HCT116 (cell line): ENCODE results near the gene KAZN. TPM values are rescaled to one million over a fixed set of nuclear protein-coding genes. Genes with fewer than 3 reads are reported as not detected.

Source experiments
- ATAC-seq: fragments of 200-7000 bp; cut with Tn5 transposase; 2 replicates; pipeline ENCODE4 v1.9.1; 2020; ENCODE audit warnings: mild to moderate bottlenecking, moderate library complexity
- BruUV-seq: library from RNA; stranded (reverse); fragments of 400-500 nt; replicated peaks from 2 replicates; lab custom pipeline; 2021; lab: Mats Ljungman, UMichigan
- CTCF ChIA-PET: fragments of 300-600 bp; sonication (Branson Sonifier 250); formaldehyde crosslinking; loops from one replicate; lab custom pipeline; 2021; ENCODE audit warnings: antibody characterized with exemption; lab: Charles Lee
- POLR2A ChIA-PET: fragments of 300-600, 350-600 bp; sonication (Branson Sonifier 250); formaldehyde crosslinking; loops from one replicate; lab custom pipeline; 2021; ENCODE audit warnings: antibody characterized with exemption; lab: Charles Lee
- RAD21 ChIA-PET, 2 experiments: fragments of 300-600 bp; sonication (Branson Sonifier 250); formaldehyde crosslinking; loops; one replicate each; lab custom pipeline; 2023; ENCODE audit warnings: low total read pairs in 2 of 2; ENCODE audit not compliant: uncharacterized antibody in 2 of 2, unreplicated experiment in 2 of 2, low non-redundant PET in 1 of 2; lab: Charles Lee
- DNase-seq: peaks from one replicate; pipeline ENCODE4 v3.0.0-alpha.2; 2010; ENCODE audit warnings: low read depth, low spot score
- H2AFZ ChIP-seq: fragments of 200-600 bp; shearing (Covaris generic), sonication (generic); 2 replicates; pipeline ENCODE4 v1.6.1; 2017; ENCODE audit warnings: low read depth, mixed run types, mixed read lengths, antibody characterized with exemption, low read length; ENCODE audit not compliant: poor library complexity, severe bottlenecking
- H3K27ac ChIP-seq: 2 replicates; pipeline ENCODE4 v1.5.1; 2012; ENCODE audit warnings: low read depth, low read length
- H3K27me3 ChIP-seq: fragments of 200-600 bp; sonication (generic); 2 replicates; pipeline ENCODE4 v1.6.1; 2016; ENCODE audit warnings: mixed run types, low read length, mixed read lengths; ENCODE audit not compliant: insufficient read depth
- H3K36me3 ChIP-seq, 2 experiments: fragments of 200-500 bp in 1 of 2; fragments of 200-600 bp in 1 of 2; sonication (Bioruptor generic) in 1 of 2; sonication (generic) in 1 of 2; 2 replicates each; pipeline versions ENCODE4 v1.5.1 to v1.6.1; 2014 to 2016; ENCODE audit warnings: low read length in 2 of 2, inconsistent platforms in 1 of 2, mixed read lengths in 1 of 2, mixed run types in 1 of 2; ENCODE audit not compliant: insufficient read depth in 2 of 2, control insufficient read depth in 1 of 2
- H3K4me1 ChIP-seq, 2 experiments: fragments of 200-600 bp in 1 of 2; sonication (generic) in 1 of 2; 2 replicates each; pipeline versions ENCODE4 v1.5.1 to v1.6.1; 2012 to 2017; ENCODE audit warnings: low read length in 2 of 2, inconsistent platforms in 1 of 2, mild to moderate bottlenecking in 1 of 2, mixed read lengths in 1 of 2, mixed run types in 1 of 2, moderate library complexity in 1 of 2; ENCODE audit not compliant: insufficient read depth in 2 of 2, control insufficient read depth in 1 of 2
- H3K4me2 ChIP-seq: fragments of 200-600 bp; sonication (generic); 2 replicates; pipeline ENCODE4 v1.6.1; 2017; ENCODE audit warnings: mixed run types, low read length, mixed read lengths
- H3K4me3 ChIP-seq, 2 experiments: fragments of 200-600 bp in 1 of 2; sonication (generic) in 1 of 2; replicated peaks in 1 of 2; 2 replicates each; pipeline ENCODE4 v1.5.1; 2011 to 2016; ENCODE audit warnings: low read length in 2 of 2, control low read depth in 1 of 2, low read depth in 1 of 2, mild to moderate bottlenecking in 1 of 2, mixed read lengths in 1 of 2, mixed run types in 1 of 2
- H3K79me2 ChIP-seq: fragments of 200-600 bp; sonication (generic); 2 replicates; pipeline ENCODE4 v1.6.1; 2017; ENCODE audit warnings: mild to moderate bottlenecking, mixed run types, low read length, moderate library complexity, mixed read lengths; ENCODE audit not compliant: insufficient read depth
- H3K9ac ChIP-seq: fragments of 200-600 bp; sonication (generic); 2 replicates; pipeline ENCODE4 v1.6.1; 2016; ENCODE audit warnings: low read length, mixed read lengths
- H3K9me2 ChIP-seq: fragments of 200-600 bp; sonication (generic), shearing (Covaris generic); 2 replicates; pipeline ENCODE4 v1.6.1; 2017; ENCODE audit warnings: mixed run types, mild to moderate bottlenecking, moderate library complexity; ENCODE audit not compliant: insufficient read depth
- H3K9me3 ChIP-seq, 2 experiments: fragments of 200-500 bp in 1 of 2; fragments of 200-600 bp in 1 of 2; sonication (Bioruptor generic) in 1 of 2; sonication (generic) in 1 of 2; 2 replicates each; pipeline ENCODE4 v1.6.1; 2014 to 2017; ENCODE audit warnings: low read length in 2 of 2, mixed read lengths in 2 of 2, inconsistent platforms in 1 of 2, low read depth in 1 of 2, mild to moderate bottlenecking in 1 of 2, mixed run types in 1 of 2, moderate library complexity in 1 of 2; ENCODE audit not compliant: control insufficient read depth in 1 of 2, insufficient read depth in 1 of 2
- H4K20me1 ChIP-seq: fragments of 200-600 bp; sonication (generic), shearing (Covaris generic); 2 replicates; pipeline ENCODE4 v1.6.1; 2017; ENCODE audit warnings: mixed run types, mild to moderate bottlenecking, moderate library complexity; ENCODE audit not compliant: insufficient read depth
- ATF3 ChIP-seq: IDR thresholded peaks from 2 replicates; pipeline ENCODE4 v1.6.1; 2012
- CTCF ChIP-seq, 3 experiments: fragments of 200-600 bp in 1 of 3; sonication (generic) in 1 of 3; IDR thresholded peaks in 2 of 3; conservative IDR thresholded peaks in 1 of 3; 2 replicates each; pipeline ENCODE4 v1.5.1; 2012 to 2017; ENCODE audit warnings: low read depth in 2 of 3, low read length in 2 of 3, antibody characterized with exemption in 1 of 3, borderline replicate concordance in 1 of 3, control low read depth in 1 of 3, mild to moderate bottlenecking in 1 of 3, mixed read lengths in 1 of 3, mixed run types in 1 of 3, moderate library complexity in 1 of 3; ENCODE audit not compliant: insufficient read depth in 1 of 3
- EGR1 ChIP-seq: IDR thresholded peaks from 2 replicates; pipeline ENCODE4 v1.6.1; 2012; ENCODE audit warnings: low read depth
- EZH2phosphoT487 ChIP-seq: fragments of 200-600 bp; IDR thresholded peaks from 2 replicates; pipeline ENCODE4 v1.6.1; 2018; ENCODE audit warnings: antibody characterized with exemption, borderline replicate concordance
- FOSL1 ChIP-seq: IDR thresholded peaks from 2 replicates; pipeline ENCODE4 v1.6.1; 2012; ENCODE audit warnings: low read depth
- POLR2A ChIP-seq: IDR thresholded peaks from 2 replicates; pipeline ENCODE4 v1.7.0; 2011; ENCODE audit warnings: borderline replicate concordance; ENCODE audit not compliant: insufficient read depth, insufficient read length; ENCODE audit errors: extremely low read depth
- RAD21 ChIP-seq: IDR thresholded peaks from 2 replicates; pipeline ENCODE4 v1.6.1; 2012; ENCODE audit warnings: low read depth, mild to moderate bottlenecking
- YY1 ChIP-seq: IDR thresholded peaks from 2 replicates; pipeline ENCODE4 v1.6.1; 2011; ENCODE audit warnings: low read length, low read depth, moderate library complexity, mild to moderate bottlenecking; ENCODE audit not compliant: insufficient replicate concordance; ENCODE audit errors: extremely low read depth
- intact Hi-C: fragments of 100-400 bp; cut with micrococcal nuclease; formaldehyde crosslinking; loops from 2 replicates; pipeline ENCODE4 v1.10.0; 2022
- total RNA-seq: library from RNA; stranded (reverse); gene quantifications from one replicate; pipeline ENCODE4 v1.2.1, GENCODE V29; 2021; ENCODE audit not compliant: unreplicated experiment

The KAZN gene
- total RNA-seq, 1 experiment from 2014 or later = 13.4 TPM

GRCh38 chr1:14611792-14612191 lies 13.3 kb downstream of the KAZN start:
- Histone ChIP-seq H3K36me3 (no peaks in the 10 kb centered on the region), H3K79me2 (no peaks in the 10 kb centered on the region), H3K4me3 (no peak overlapping the region), H3K9me2 (no peaks in the 10 kb centered on the region), H3K27ac (no peak overlapping the region), H3K4me2 (no peak overlapping the region), H3K4me1 (no peaks in the 10 kb centered on the region), H3K27me3 (peaks cover 26% of the 10 kb centered on the region), H3K9me3 (no peaks in the 10 kb centered on the region), H3K9ac (no peak overlapping the region), H2AFZ (no peak overlapping the region), H4K20me1 (no peaks in the 10 kb centered on the region)
- CTCF ChIA-PET = no interaction called here
- RAD21 ChIA-PET = no interaction called here
- no peak for DNase-seq
- ATAC-seq = no peak
- intact Hi-C loops = no loop called here
- BruUV-seq = no TSS peak
- POLR2A ChIA-PET = interaction anchor here (0.6 kb wide), 1 partner anchor 395 kb away, joined by 4 read pairs; no protein-coding TSS in a partner anchor
- TF ChIP-seq POLR2A (no peak), EZH2phosphoT487 (no peak), EGR1 (no peak), ATF3 (no peak)

- ATAC-seq = no peak
- no peaks in the 10 kb centered on the region for H3K4me1 ChIP-seq
- H3K36me3 ChIP-seq = no peaks in the 10 kb centered on the region
- BruUV-seq = no TSS peak
- CTCF ChIA-PET = no interaction called here
- intact Hi-C loops = no loop called here
- H3K9me3 ChIP-seq = no peaks in the 10 kb centered on the region
- no peak overlapping the region for H3K4me2 ChIP-seq
- POLR2A ChIA-PET = no interaction called here
- H3K27ac ChIP-seq = no peak overlapping the region
- no peaks in the 10 kb centered on the region for H4K20me1 ChIP-seq
- no peak overlapping the region for H2AFZ ChIP-seq
- peaks cover 30% of the 10 kb centered on the region for H3K27me3 ChIP-seq
- H3K79me2 ChIP-seq = no peaks in the 10 kb centered on the region
- H3K9me2 ChIP-seq = no peaks in the 10 kb centered on the region
- no peak overlapping the region for H3K9ac ChIP-seq
- RAD21 ChIA-PET = no interaction called here
- H3K4me3 ChIP-seq = no peak overlapping the region
- DNase-seq = no peak
- TF ChIP-seq RAD21 (no peak), CTCF (IDR thresholded peaks at IDR 0.05 in 2 of 3, conservative IDR thresholded peaks at IDR 0.05 in 1 of 3; ENCODE audit: borderline replicate concordance in 1 of 3, insufficient read depth in 1 of 3, low read depth in 2 of 3, low read length in 2 of 3) (no peak), FOSL1 (no peak), YY1 (no peak)
These were observed 13.8 kb downstream of the KAZN start for GRCh38 chr1:14612256-14612655.
